OCI-LY3 (cell line): ENCODE results near the gene UCKL1.

ENCODE experiments used
- EZH2phosphoT487 ChIP-seq: fragments of 200-600 bp; shearing (Covaris generic); IDR thresholded peaks from 2 replicates; pipeline ENCODE4 v1.6.1; 2018; ENCODE audit warnings: antibody characterized with exemption, mixed run types, low read depth
- TF ChIP-seq, protein P1 (sequence below): fragments of 200-600, 300-600 bp; sonication (generic); IDR thresholded peaks from 2 replicates; pipeline ENCODE4 v1.5.1; 2014; ENCODE audit warnings: antibody characterized with exemption, low read length, low read depth

DNA sequence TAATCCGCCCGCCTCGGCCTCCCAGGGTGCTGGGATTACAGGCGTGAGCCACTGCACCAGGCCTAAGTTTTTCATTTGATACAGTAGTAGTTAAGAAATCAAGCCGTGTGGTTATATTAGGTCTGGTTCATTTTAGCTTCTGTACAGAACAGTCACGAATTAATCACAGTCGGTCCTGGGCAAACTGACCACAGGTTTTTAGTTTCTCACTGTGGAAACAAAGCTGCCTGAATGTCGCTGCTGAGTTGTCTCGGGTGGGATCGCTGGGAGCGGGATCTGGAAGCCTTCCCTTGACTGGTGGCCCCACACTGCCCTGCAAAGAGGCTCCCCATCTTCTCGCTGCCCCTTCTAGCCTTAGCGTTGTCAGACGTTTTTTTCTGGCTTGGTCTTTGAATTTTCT is 18.6 kb downstream of the UCKL1 start:
- TF ChIP-seq, protein P1, sequence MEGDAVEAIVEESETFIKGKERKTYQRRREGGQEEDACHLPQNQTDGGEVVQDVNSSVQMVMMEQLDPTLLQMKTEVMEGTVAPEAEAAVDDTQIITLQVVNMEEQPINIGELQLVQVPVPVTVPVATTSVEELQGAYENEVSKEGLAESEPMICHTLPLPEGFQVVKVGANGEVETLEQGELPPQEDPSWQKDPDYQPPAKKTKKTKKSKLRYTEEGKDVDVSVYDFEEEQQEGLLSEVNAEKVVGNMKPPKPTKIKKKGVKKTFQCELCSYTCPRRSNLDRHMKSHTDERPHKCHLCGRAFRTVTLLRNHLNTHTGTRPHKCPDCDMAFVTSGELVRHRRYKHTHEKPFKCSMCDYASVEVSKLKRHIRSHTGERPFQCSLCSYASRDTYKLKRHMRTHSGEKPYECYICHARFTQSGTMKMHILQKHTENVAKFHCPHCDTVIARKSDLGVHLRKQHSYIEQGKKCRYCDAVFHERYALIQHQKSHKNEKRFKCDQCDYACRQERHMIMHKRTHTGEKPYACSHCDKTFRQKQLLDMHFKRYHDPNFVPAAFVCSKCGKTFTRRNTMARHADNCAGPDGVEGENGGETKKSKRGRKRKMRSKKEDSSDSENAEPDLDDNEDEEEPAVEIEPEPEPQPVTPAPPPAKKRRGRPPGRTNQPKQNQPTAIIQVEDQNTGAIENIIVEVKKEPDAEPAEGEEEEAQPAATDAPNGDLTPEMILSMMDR: no peak
- no peak for TF ChIP-seq EZH2phosphoT487
